ENCODE data around the gene WDR38.

Gene WDR38

GRCh38 chr9:124852829-124853531 lies at the start of gene WDR38:
TSS of gene WDR38 (plus strand) at chr9:124853460. CDS start at chr9:124853532, 72 bp downstream.
- peak; percentile 63 to 73 for DNase-seq (ENCODE audit: extremely low read depth in 1 of 2, low read depth in 1 of 2)

GRCh38 chr9:124803911-124804310 lies 49.3 kb upstream of the WDR38 start:
- DNase-seq (ENCODE audit: extremely low read depth in 1 of 2, low read depth in 1 of 2) = no peak

GRCh38 chr9:124805186-124805585 lies 48.1 kb upstream of the WDR38 start:
- DNase-seq (ENCODE audit: extremely low read depth in 1 of 2, low read depth in 1 of 2) = no peak

GRCh38 chr9:124808246-124808956 lies 44.9 kb upstream of the WDR38 start:
- no peak for DNase-seq (ENCODE audit: extremely low read depth in 1 of 2, low read depth in 1 of 2)

DNA sequence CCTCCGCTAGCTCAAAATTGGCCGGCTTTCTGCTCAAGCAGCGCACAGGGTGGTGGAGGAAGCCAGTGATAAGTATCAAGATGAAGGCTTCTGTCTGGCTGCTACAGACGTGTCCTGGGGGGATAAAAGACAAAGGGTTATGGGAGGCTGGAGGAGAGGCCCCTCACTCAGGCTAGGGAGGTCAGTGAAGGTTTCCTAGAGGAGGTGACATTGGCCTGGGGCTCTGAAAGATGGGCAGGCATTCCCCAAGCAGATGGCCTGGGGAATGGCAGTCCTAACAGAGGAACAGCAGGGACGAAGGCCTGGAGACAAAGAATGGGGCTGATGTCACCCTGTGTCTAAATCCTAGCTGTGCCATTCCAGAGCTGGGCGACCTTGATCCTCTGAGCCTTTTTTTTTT lies 44.0 kb upstream of the WDR38 start:
- DNase-seq (ENCODE audit: extremely low read depth in 1 of 2, low read depth in 1 of 2) = no peak

DNA sequence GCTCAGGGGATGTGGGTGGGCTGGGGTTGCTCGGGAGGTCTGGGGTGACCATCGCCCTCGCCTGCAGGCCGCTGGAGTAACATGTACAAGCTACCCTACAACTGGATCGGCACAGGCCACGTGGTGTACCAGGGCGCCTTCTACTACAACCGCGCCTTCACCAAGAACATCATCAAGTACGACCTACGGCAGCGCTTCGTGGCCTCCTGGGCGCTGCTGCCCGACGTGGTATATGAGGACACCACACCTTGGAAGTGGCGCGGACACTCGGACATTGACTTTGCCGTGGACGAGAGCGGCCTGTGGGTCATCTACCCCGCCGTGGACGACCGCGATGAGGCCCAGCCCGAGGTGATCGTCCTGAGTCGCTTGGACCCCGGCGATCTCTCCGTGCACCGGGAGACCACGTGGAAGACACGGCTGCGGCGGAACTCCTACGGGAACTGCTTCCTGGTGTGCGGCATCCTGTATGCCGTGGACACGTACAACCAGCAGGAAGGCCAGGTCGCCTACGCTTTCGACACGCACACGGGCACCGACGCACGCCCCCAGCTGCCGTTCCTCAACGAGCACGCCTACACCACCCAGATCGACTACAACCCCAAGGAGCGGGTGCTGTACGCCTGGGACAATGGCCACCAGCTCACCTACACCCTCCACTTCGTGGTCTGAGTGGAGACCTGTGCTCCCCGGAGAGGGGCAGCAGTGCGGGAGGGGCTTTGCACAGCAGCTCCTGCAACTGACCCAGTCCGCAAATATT lies 43.3 kb upstream of the WDR38 start:
- no peak for DNase-seq (ENCODE audit: extremely low read depth in 1 of 2, low read depth in 1 of 2)

GRCh38 chr9:124810663-124811355 lies 42.5 kb upstream of the WDR38 start:
- DNase-seq (ENCODE audit: extremely low read depth in 1 of 2, low read depth in 1 of 2) = no peak

GRCh38 chr9:124812441-124812876 lies 40.8 kb upstream of the WDR38 start:
- DNase-seq (ENCODE audit: extremely low read depth in 1 of 2, low read depth in 1 of 2) = no peak

DNA sequence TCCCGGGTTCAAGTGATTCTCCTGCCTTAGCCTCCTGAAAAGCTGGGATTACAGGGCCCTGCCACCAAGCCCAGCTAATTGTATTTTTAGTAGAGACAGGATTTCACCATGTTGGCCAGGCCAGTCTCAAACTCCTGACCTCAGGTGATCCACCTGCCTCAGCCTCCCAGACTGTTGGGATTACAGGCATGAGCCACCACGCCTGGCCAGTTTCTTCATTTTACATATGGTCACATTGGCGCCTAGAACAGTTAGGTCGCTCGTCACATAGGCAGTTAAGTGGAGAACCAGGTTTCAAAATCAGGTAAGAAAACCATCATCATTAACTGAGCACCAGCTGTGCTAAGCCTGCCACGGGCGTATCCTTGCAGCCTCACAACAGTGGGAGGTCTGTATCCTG lies 40.2 kb upstream of the WDR38 start:
- DNase-seq (ENCODE audit: extremely low read depth in 1 of 2, low read depth in 1 of 2) = no peak

GRCh38 chr9:124813501-124814163 lies 39.6 kb upstream of the WDR38 start:
- DNase-seq (ENCODE audit: extremely low read depth in 1 of 2, low read depth in 1 of 2) = no peak

DNA sequence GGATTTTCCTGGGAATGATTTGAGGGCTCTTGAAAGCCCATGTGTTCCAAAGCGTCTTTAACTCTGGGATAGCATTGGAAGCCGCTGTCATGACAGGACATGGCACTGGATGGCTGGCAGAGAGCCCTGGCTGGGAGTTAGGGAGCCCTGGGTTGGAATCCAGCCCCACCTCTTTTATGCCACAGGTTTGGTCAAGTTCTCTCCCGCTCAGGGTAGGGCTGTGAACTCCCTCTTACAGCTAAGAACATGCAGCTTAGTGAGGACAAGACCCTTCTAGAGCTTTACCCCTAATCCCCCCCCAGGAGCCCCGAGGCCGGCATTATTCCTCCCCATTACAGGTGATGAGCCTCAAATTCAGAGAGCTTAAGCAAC lies 39.1 kb upstream of the WDR38 start:
- no peak for DNase-seq (ENCODE audit: extremely low read depth in 1 of 2, low read depth in 1 of 2)

- DNase-seq (ENCODE audit: extremely low read depth in 1 of 2, low read depth in 1 of 2) = no peak
Measured at GRCh38 chr9:124815601-124816000, 37.7 kb upstream of the WDR38 start.

- DNase-seq (ENCODE audit: extremely low read depth in 1 of 2, low read depth in 1 of 2) = peak; percentile 6 to 9
Measured at GRCh38 chr9:124818431-124819281, 34.6 kb upstream of the WDR38 start.

DNA sequence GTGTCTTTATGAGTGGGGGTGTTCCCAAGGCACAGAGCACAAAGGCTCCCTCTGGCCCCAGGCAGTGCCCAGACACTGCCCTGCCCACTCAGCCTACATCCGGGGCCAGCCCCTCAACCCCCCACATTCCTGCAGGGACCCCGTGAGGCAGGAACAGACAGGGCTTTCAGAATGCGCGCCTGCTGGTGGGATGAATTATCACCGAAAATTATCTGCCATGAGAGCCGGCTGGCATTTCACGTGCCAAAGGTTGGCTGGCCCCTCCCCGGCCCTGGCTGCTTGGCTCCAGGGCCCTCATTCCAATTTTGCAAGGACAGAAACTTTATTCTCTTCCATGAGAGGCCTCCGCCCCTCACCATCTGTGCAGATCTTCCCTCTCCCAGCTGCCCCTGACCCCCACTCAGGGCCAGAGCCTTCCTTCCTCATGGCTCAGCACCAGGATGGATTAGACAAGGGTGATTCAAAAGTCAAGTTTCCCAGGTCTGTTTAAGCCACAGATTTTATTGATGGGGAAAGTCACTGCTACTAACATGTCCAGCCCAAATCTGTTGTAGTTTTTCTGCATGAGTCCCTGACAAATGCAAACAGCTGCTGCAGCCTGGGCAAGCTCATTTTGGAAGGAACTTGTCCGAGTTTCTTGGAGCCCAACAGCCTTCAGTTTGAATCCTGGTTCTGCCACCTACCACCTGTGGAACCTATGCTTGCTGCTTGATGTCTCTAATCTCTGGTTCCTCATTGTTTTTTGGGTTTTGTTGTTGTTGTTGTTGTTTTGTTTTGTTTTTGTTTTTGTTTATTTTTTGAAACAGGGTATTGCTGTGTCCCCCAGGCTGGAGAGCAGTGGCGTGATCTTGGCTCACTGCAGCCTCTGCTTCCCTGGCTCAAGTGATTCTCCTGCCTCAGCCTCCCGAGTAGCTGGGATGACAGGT lies 32.3 kb upstream of the WDR38 start:
- no peak for DNase-seq (ENCODE audit: extremely low read depth in 1 of 2, low read depth in 1 of 2)

DNA sequence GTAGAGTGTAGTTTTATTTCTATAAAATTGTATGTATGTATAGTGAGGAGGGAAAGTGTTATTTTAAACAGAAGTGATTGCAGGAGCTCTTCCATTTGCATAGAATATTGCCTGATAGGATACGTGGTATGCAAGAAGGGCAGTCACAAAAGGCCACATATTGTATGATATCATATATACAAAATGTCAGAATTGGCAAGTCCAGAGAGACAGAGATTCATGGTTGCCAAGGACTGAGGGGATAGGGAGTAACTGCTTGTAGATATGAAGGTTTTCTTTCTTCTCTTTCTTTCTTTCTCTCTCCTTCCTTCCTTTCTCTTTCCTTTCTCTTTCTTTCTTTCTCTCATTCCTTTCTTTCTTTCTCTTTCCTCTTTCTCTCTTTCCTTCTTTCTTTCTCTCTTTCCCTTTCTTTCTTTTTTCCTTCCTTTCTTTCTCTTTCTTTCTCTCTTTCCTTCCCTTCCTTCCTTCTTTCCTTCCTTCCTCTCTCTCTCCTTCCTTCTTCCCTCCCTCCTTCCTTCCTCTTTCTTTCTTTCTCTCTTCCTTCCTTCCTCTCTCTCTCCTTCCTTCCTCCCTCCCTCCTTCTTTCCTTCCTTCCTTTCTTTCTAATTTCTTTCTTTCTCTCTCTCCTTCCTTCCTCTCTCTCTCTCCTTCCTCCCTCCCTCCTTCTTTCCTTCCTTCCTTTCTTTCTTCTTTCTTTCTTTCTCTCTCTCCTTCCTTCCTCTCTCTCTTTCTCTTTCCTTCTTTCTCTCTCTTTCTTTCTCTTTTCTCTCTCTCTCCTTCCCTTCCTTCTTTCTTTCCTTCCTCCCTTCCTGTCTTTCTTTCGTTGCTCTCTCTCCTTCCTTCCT lies 24.5 kb upstream of the WDR38 start:
- no peak for DNase-seq (ENCODE audit: extremely low read depth in 1 of 2, low read depth in 1 of 2)

GRCh38 chr9:124829334-124829669 lies 24.0 kb upstream of the WDR38 start:
- DNase-seq (ENCODE audit: extremely low read depth in 1 of 2, low read depth in 1 of 2) = no peak

GRCh38 chr9:124830593-124830992 lies 22.7 kb upstream of the WDR38 start:
- DNase-seq (ENCODE audit: extremely low read depth in 1 of 2, low read depth in 1 of 2) = no peak

Measured in stimulated activated CD8-positive, alpha-beta memory T cell treated with anti-CD3 and anti-CD28 coated beads, Interleukin-7, amount 100 ng/mL, for 48 hours (primary cell).